Aorta (tissue), 5 donors: ENCODE data around the gene MRPL20. TPM values are rescaled to one million over a fixed set of nuclear protein-coding genes. Genes with fewer than 3 reads are reported as not detected.
"Not testable (repeated sequence)": the region's sequence is repeated elsewhere in the genome, so short reads cannot be mapped to it uniquely, and the experiment has no call there.

ENCODE experiments used
- ATAC-seq: fragments of 200-7000 bp; cut with Tn5 transposase; one replicate; pipeline ENCODE4 v1.9.1; 2022; ENCODE audit warnings: moderate library complexity; ENCODE audit not compliant: low FRiP score
- DNase-seq, 2 donors: peaks; one replicate each; pipeline ENCODE4 v3.0.0-alpha.2; 2020
- H3K27ac ChIP-seq, 2 donors: one replicate each; pipeline ENCODE4 v1.5.1; 2013; ENCODE audit warnings: low read length in 2 of 2, mild to moderate bottlenecking in 2 of 2, moderate library complexity in 2 of 2, control low read depth in 1 of 2, inconsistent platforms in 1 of 2, low read depth in 1 of 2
- H3K27me3 ChIP-seq, 2 donors: one replicate each; pipeline ENCODE4 v1.6.1; 2013; ENCODE audit warnings: control low read depth in 1 of 2, low read length in 1 of 2, mild to moderate bottlenecking in 1 of 2, moderate library complexity in 1 of 2; ENCODE audit not compliant: insufficient read depth in 2 of 2, control insufficient read depth in 1 of 2
- H3K36me3 ChIP-seq, 2 donors: one replicate each; pipeline ENCODE4 v1.6.1; 2013; ENCODE audit warnings: control low read depth in 1 of 2, low read length in 1 of 2, mild to moderate bottlenecking in 1 of 2; ENCODE audit not compliant: insufficient read depth in 2 of 2, control insufficient read depth in 1 of 2
- H3K4me1 ChIP-seq, 2 donors: one replicate each; pipeline ENCODE4 v1.6.1; 2013; ENCODE audit warnings: low read length in 2 of 2, control low read depth in 1 of 2, mild to moderate bottlenecking in 1 of 2, moderate library complexity in 1 of 2; ENCODE audit not compliant: insufficient read depth in 2 of 2, control insufficient read depth in 1 of 2
- H3K4me3 ChIP-seq, 2 donors: one replicate each; pipeline ENCODE4 v1.5.1; 2013; ENCODE audit warnings: low read length in 2 of 2, control low read depth in 1 of 2, mild to moderate bottlenecking in 1 of 2
- H3K9me3 ChIP-seq: one replicate; pipeline ENCODE4 v1.6.1; 2013; ENCODE audit warnings: mild to moderate bottlenecking, low read length; ENCODE audit not compliant: control insufficient read depth
- WGBS, 2 donors: extraction: QIAGEN DNeasy Blood & Tissue Kit; methylation state at CpG; one replicate each; pipeline ENCODE4 v1.1.7; 2013; 5-methylcytosine and 5-hydroxymethylcytosine counted together
- intact Hi-C, 2 donors: fragments of 100-400 bp; cut with DNase I; formaldehyde crosslinking; loops; one replicate each; pipeline versions ENCODE4 v1.14.2 to v1.15.0; 2022
- polyA plus RNA-seq, 2 donors: library from polyadenylated mRNA; stranded (reverse); fragments of 200-250 nt; gene quantifications; one replicate each; pipeline ENCODE4 v1.2.3, GENCODE V29; 2013
- total RNA-seq, 2 donors: library from RNA; stranded (reverse); fragmentation: NEBNext Ultra II Directional; extraction: Animal tissue kit (Norgen Biotek cat#: 25700); gene quantifications; one replicate each; pipeline ENCODE4 v1.2.1, GENCODE V29; 2021
- donor health status: healthy with polysubstance abuse.
- donor health status: Bipolar disorder and iron deficiency.
- donor health status: DM: no; HTN: no; CAD: no.
- donor health status: DM: no; HTN: no; CAD: no.
- donor health status: DM: yes; HTN: yes; CAD: no.

MRPL20 gene
- total and polyA plus RNA-seq, 4 donors = 69.7 to 184 (median 107) TPM

DNA sequence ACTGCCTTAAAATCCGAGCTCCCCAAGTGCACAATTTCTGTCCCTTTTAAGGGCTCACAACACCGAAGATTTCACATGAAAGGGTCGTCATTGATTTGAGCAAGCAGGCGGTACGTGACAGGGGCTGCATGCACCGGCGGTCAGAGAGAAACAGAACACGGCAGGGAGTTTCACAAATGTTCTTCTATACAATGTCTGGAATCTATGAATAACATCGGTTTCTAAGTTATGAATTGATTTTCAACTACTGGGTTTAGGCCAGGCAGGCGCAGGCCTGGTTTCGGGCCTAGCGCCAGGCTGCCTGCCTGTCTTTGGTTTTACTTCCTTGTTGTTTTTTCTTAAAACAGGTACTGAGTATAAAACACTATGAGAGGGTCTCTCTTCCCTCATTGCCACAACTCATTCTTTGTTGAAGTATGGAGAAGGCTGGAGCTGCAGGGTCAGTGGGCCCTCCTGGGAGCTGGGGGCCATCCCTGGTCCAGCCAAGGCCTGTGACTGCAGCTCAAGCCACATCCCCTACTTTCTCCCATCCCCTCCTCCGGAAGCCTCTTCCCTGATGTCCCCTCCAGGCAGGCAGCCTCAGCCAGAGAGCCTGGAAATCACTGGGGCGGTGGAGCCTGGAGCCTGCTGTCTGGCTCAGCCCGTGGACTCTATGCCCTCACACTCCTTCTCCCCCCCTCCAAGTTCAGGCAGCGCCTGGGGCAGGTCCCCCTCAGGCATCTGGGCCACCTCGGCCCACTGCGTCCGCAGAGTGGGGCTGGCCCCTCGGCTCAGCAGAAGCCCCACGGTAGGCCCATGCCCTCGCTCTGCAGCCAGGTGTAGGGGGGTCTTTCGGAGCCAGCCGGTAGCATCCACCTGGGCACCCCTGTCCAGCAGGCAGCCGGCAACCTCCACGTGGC is 11.6 kb upstream of the MRPL20 start:
- intact Hi-C loops = no loop called here
- no peaks in the 10 kb centered on the region for H3K9me3 ChIP-seq
- 92 to 95% methylated on average over 26 of the region's 26 CpGs for WGBS, 2 donors
- no peaks in the 10 kb centered on the region for H3K4me1 ChIP-seq
- H3K36me3 ChIP-seq = no peaks in the 10 kb centered on the region
- H3K27ac ChIP-seq = no peak overlapping the region
- H3K27me3 ChIP-seq = no peaks in the 10 kb centered on the region
- DNase-seq = peak in 1 of 2 donors; percentile 44
- ATAC-seq = peak; percentile 22
- H3K4me3 ChIP-seq = no peak overlapping the region

- WGBS, 2 donors = 91 to 93% methylated on average over 25 of the region's 25 CpGs
- H3K4me1 ChIP-seq, DNase-seq, ATAC-seq, H3K4me3 ChIP-seq, intact Hi-C loops, H3K27me3 ChIP-seq, H3K27ac ChIP-seq, H3K9me3 ChIP-seq, H3K36me3 ChIP-seq: not testable (repeated sequence)
Observed at GRCh38 chr1:1417825-1418463, 10.9 kb upstream of the MRPL20 start.

DNA sequence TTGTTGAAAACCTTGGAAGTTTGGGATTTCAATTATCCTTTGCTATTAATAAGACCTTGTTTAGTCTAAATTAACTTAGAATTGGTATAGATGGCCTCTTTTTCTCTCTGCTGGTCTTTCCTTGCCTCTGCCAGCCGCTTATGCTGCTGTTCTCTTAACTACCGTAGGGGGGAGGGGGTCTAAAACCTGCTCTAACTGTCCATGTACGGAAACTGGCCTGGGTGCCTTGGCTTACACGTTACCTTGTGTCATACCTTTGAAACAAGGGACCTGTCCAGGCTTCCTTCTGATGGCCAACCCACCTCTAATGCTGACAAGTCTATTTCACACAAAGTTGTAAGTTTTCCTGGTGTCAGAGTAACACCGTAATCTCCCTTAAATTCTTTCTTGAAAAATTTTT is 10.3 kb upstream of the MRPL20 start:
- intact Hi-C loops, H3K4me1 ChIP-seq, H3K27me3 ChIP-seq, H3K27ac ChIP-seq, DNase-seq, H3K4me3 ChIP-seq, ATAC-seq, H3K9me3 ChIP-seq, H3K36me3 ChIP-seq: not testable (repeated sequence)
- 80 to 82% methylated on average over 5 of the region's 5 CpGs for WGBS, 2 donors

- Histone ChIP-seq H3K4me1 (no peaks in the 10 kb centered on the region), H3K27ac (no peak overlapping the region), H3K9me3 (no peaks in the 10 kb centered on the region), H3K4me3 (no peak overlapping the region), H3K27me3 (no peaks in the 10 kb centered on the region), H3K36me3 (no peaks in the 10 kb centered on the region)
- 68 to 75% methylated on average over 13 of the region's 13 CpGs for WGBS, 2 donors
- intact Hi-C loops = no loop called here
- no peak for ATAC-seq
- no peak for DNase-seq
Observed at GRCh38 chr1:1415751-1416150, 8.7 kb upstream of the MRPL20 start.

GRCh38 chr1:1412311-1412902 is 5.3 kb upstream of the MRPL20 start:
- DNase-seq, H3K4me1 ChIP-seq, ATAC-seq, H3K27me3 ChIP-seq, H3K4me3 ChIP-seq, H3K9me3 ChIP-seq, intact Hi-C loops, H3K36me3 ChIP-seq, H3K27ac ChIP-seq: not testable (repeated sequence)
- 88 to 92% methylated on average over 11 of the region's 11 CpGs for WGBS, 2 donors

DNA sequence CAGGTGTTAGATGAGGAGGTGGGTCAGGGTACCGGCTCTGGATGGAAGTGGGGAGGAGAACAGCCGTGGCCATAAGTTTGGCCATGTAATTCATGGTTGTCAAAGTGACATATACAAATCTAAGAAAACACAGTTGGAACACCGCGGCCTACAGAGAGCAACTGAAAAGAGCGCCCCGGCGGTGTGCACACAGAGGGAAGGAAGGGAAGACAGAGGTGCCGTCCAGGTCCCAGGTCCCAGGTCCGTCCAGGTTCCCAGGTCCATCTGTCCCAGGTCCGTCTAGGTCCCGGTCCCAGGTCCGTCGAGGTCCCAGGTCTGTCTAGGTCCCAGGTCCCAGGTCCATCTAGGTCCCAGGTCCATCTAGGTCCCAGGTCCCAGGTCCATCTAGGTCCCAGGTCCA is 4.5 kb upstream of the MRPL20 start:
- Histone ChIP-seq H3K4me1 (no peaks in the 10 kb centered on the region), H3K4me3 (no peak overlapping the region), H3K9me3 (no peaks in the 10 kb centered on the region), H3K36me3 (no peaks in the 10 kb centered on the region), H3K27ac (no peak overlapping the region), H3K27me3 (no peaks in the 10 kb centered on the region)
- WGBS, 2 donors = 92 to 96% methylated on average over 11 to 13 of the region's 13 CpGs
- intact Hi-C loops = no loop called here
- DNase-seq = no peak
- ATAC-seq = no peak

- ATAC-seq, intact Hi-C loops, H3K9me3 ChIP-seq, H3K36me3 ChIP-seq, H3K27me3 ChIP-seq, H3K4me3 ChIP-seq, H3K27ac ChIP-seq, H3K4me1 ChIP-seq, DNase-seq: not testable (repeated sequence)
- 52 to 55% methylated on average over 8 of the region's 8 CpGs for WGBS, 2 donors
Observed at GRCh38 chr1:1410238-1410637, 3.1 kb upstream of the MRPL20 start.

- intact Hi-C loops = no loop called here
- Histone ChIP-seq H3K36me3 (no peaks in the 10 kb centered on the region), H3K9me3 (no peaks in the 10 kb centered on the region), H3K4me1 (no peaks in the 10 kb centered on the region), H3K27me3 (no peaks in the 10 kb centered on the region), H3K4me3 (peak overlapping the region; percentile 64 to 89), H3K27ac (no peak overlapping the region)
- DNase-seq = no peak
- peak; percentile 16 for ATAC-seq
- WGBS, 2 donors = 8% methylated on average over 41 of the region's 41 CpGs
Observed at GRCh38 chr1:1407636-1408318, 684 bp upstream of the MRPL20 start.
